GM12878 (cell line): ENCODE measurements around the gene CELSR3. TPM values are rescaled to one million over a fixed set of nuclear protein-coding genes. Genes with fewer than 3 reads are reported as not detected.

ENCODE experiments used
- ATAC-seq: fragments of 200-7000 bp; cut with Tn5 transposase; 3 replicates; pipeline ENCODE4 v1.9.1; 2020; ENCODE audit warnings: mild to moderate bottlenecking, moderate library complexity
- BruUV-seq: library from RNA; stranded (reverse); fragments of 400-500 nt; replicated peaks from 2 replicates; lab custom pipeline; 2021; lab: Mats Ljungman, UMichigan
- CTCF ChIA-PET: fragments of 300-600 bp; sonication (Branson Sonifier 250); formaldehyde crosslinking; extraction: SDS; loops from one replicate; lab custom pipeline; 2021; ENCODE audit warnings: inconsistent platforms; lab: Yijun Ruan, JAX
- POLR2A ChIA-PET: fragments of 350-600 bp; formaldehyde crosslinking; extraction: SDS; loops from one replicate; lab custom pipeline; 2021; ENCODE audit warnings: inconsistent platforms; lab: Charles Lee
- RAD21 ChIA-PET: fragments of 300-600 bp; sonication (Branson Sonifier 250); formaldehyde crosslinking; loops from one replicate; lab custom pipeline; 2023; ENCODE audit warnings: antibody characterized with exemption; ENCODE audit not compliant: unreplicated experiment; lab: Charles Lee
- SMC1A ChIA-PET: fragments of 300-600 bp; sonication (Branson Sonifier 250); formaldehyde crosslinking; loops from one replicate; lab custom pipeline; 2023; ENCODE audit not compliant: unreplicated experiment, uncharacterized antibody; lab: Charles Lee
- DNase-seq: peaks from one replicate; pipeline ENCODE4 v3.0.0-alpha.2; 2011; ENCODE audit warnings: low read depth, low spot score
- FAIRE-seq: peaks from 3 replicates; lab custom pipeline; 2011; peaks lifted over from hg19 to GRCh38; lab: Jason Lieb, UNC
- H2AFZ ChIP-seq: 2 replicates; pipeline ENCODE4 v1.6.0; 2011; ENCODE audit warnings: low read depth, low read length, control low read depth; ENCODE audit not compliant: control insufficient read depth
- H3K27ac ChIP-seq: 2 replicates; pipeline ENCODE4 v1.5.1; 2011; ENCODE audit warnings: control low read depth; ENCODE audit not compliant: control insufficient read depth, insufficient read depth
- H3K27me3 ChIP-seq, 2 experiments: replicated peaks in 1 of 2; 2 replicates each; pipeline versions ENCODE4 v1.6.0 to v1.6.1; 2011; ENCODE audit warnings: low read length in 1 of 2; ENCODE audit not compliant: control insufficient read depth in 2 of 2, insufficient read depth in 2 of 2
- H3K36me3 ChIP-seq, 2 experiments: 2 replicates each; pipeline ENCODE4 v1.5.1; 2011; ENCODE audit warnings: low read length in 1 of 2; ENCODE audit not compliant: control insufficient read depth in 2 of 2, insufficient read depth in 2 of 2
- H3K4me1 ChIP-seq: 2 replicates; pipeline ENCODE4 v1.6.1; 2011; ENCODE audit warnings: mild to moderate bottlenecking, low read length, moderate library complexity, mixed read lengths; ENCODE audit not compliant: control insufficient read depth, insufficient read depth
- H3K4me2 ChIP-seq: 2 replicates; pipeline ENCODE4 v1.6.0; 2011; ENCODE audit warnings: control low read depth; ENCODE audit not compliant: control insufficient read depth, insufficient read depth
- H3K4me3 ChIP-seq: fragments of 200-600 bp; sonication (generic); 2 replicates; pipeline ENCODE4 v1.5.1; 2016
- H3K79me2 ChIP-seq: 2 replicates; pipeline ENCODE4 v1.6.0; 2011; ENCODE audit warnings: low read length; ENCODE audit not compliant: control insufficient read depth, insufficient read depth
- H3K9ac ChIP-seq: 2 replicates; pipeline ENCODE4 v1.8.0; 2011; ENCODE audit warnings: low read length, control low read depth, mixed read lengths; ENCODE audit not compliant: control insufficient read depth, insufficient read depth
- H3K9me3 ChIP-seq: replicated peaks from 3 replicates; pipeline ENCODE4 v1.5.1; 2011; ENCODE audit warnings: mild to moderate bottlenecking, low read length; ENCODE audit not compliant: control insufficient read depth, insufficient read depth
- H4K20me1 ChIP-seq: 2 replicates; pipeline ENCODE4 v1.6.0; 2011; ENCODE audit not compliant: control insufficient read depth, insufficient read depth
- CBX5 ChIP-seq: sonication (generic); IDR thresholded peaks from 2 replicates; pipeline ENCODE4 v1.6.1; 2016; ENCODE audit warnings: low read depth, moderate library complexity, mild to moderate bottlenecking, inconsistent platforms
- IRF4 ChIP-seq: IDR thresholded peaks from 2 replicates; pipeline ENCODE4 v1.6.1; 2011; ENCODE audit warnings: low read depth, low read length
- KDM1A ChIP-seq: fragments of 200-600 bp; sonication (generic); IDR thresholded peaks from 2 replicates; pipeline ENCODE4 v1.6.1; 2016; ENCODE audit warnings: borderline replicate concordance
- RAD21 ChIP-seq: IDR thresholded peaks from 2 replicates; pipeline ENCODE4 v1.6.1; 2011; ENCODE audit warnings: mild to moderate bottlenecking, low read depth, low read length, moderate library complexity; ENCODE audit not compliant: insufficient read depth
- RFX5 ChIP-seq: IDR thresholded peaks from 2 replicates; pipeline ENCODE4 v1.6.1; 2011; ENCODE audit warnings: low read depth, low read length, improper control_type of control experiment
- TCF3 ChIP-seq: IDR thresholded peaks from 2 replicates; pipeline ENCODE4 v1.6.1; 2012; ENCODE audit warnings: low read depth, mild to moderate bottlenecking, low read length, borderline replicate concordance; ENCODE audit not compliant: insufficient read depth
- WRNIP1 ChIP-seq: IDR thresholded peaks from 2 replicates; pipeline ENCODE4 v1.6.1; 2011; ENCODE audit warnings: low read depth, low read length, improper control_type of control experiment, borderline replicate concordance
- WGBS: methylation state at CpG from one replicate; pipeline ENCODE4 v1.1.6; 2016; ENCODE audit warnings: low lambda C conversion rate; ENCODE audit not compliant: insufficient replicate concordance, insufficient coverage; ENCODE audit errors: missing lambda C conversion rate; 5-methylcytosine and 5-hydroxymethylcytosine counted together
- in situ Hi-C: fragments of 300-500 bp; cut with MboI; formaldehyde crosslinking; loops from 9 replicates; pipeline ENCODE4 v1.14.3; 2018; ENCODE audit warnings: mixed read lengths
- intact Hi-C: fragments of 100-400 bp; cut with micrococcal nuclease; formaldehyde crosslinking; loops from one replicate; pipeline ENCODE4 v1.14.2; 2022; ENCODE audit not compliant: unreplicated experiment
- polyA plus RNA-seq, 11 experiments: library from polyadenylated mRNA; depleted of rRNA in 4 of 11; unstranded in 6 of 11; stranded (reverse) in 5 of 11; fragments of >200 nt; fragmentation: Nextera tagmentation in 4 of 11; fragmentation: Illumina TruSeq in 1 of 11; extraction: Ambion mirVana in 4 of 11; extraction: Trizol in 1 of 11; gene quantifications; 1 replicate in 1 of 11; 2 replicates in 10 of 11; pipeline versions ENCODE4 v1.2.1 to v1.2.3, GENCODE V29; 2011 to 2016; ENCODE audit warnings: inconsistent platforms in 2 of 11, missing spikeins in 2 of 11, low read depth in 1 of 11
- total RNA-seq, 4 experiments: library from RNA; depleted of rRNA in 3 of 4; stranded (reverse); fragments of >200 nt in 3 of 4; fragmentation: Illumina TruSeq in 1 of 4; extraction: Trizol in 1 of 4; gene quantifications; 2 replicates each; pipeline versions ENCODE4 v1.2.1 to v1.2.3, GENCODE V29; 2013 to 2021
- TF ChIP-seq, protein P1 (sequence below): IDR thresholded peaks from 2 replicates; pipeline ENCODE4 v1.6.1; 2012; ENCODE audit warnings: low read depth, low read length, improper control_type of control experiment
- TF ChIP-seq, protein P2 (sequence below): fragments of 150-350 bp; IDR thresholded peaks from 2 replicates; pipeline ENCODE4 v1.6.1; 2014; ENCODE audit warnings: mild to moderate bottlenecking, low read depth, low read length

Gene CELSR3
- total and polyA plus RNA-seq, 10 of the 15 experiments (the other 5 are each of a cell fraction or from before 2014, with no cell fraction given) = 0.08 to 1.6 (median 0.57) TPM

DNA sequence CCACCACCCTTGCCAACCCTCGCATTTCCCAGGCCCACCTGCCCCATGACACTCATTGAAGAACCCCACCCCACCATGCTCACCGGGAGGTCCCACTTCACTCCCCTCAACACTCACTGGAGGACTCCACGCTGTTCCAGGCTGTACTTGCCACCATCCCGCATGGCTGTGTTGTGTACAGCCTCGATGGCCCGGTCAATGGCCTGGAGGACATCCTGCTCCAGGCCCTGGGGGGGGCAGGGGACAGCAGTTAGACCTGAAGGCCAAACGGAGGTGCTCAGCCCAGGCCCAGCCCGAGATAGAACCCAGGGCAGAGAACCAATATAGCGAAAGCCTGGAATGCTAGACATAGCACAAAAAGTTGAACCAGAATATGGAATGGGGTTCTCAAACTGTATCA lies 20.1 kb upstream of the CELSR3 start (continued):
- TF ChIP-seq WRNIP1 = no peak

GRCh38 chr3:48681974-48682610 lies 19.4 kb upstream of the CELSR3 start:
- Histone ChIP-seq H3K9ac (no peak overlapping the region), H4K20me1 (no peaks in the 10 kb centered on the region), H3K36me3 (peaks cover 8 to 22% of the 10 kb centered on the region in 2 experiments), H3K4me2 (no peak overlapping the region), H3K27ac (no peak overlapping the region), H3K27me3 (no peaks in the 10 kb centered on the region), H2AFZ (no peak overlapping the region), H3K9me3 (no peaks in the 10 kb centered on the region), H3K79me2 (peaks cover 26% of the 10 kb centered on the region), H3K4me1 (peaks cover 15% of the 10 kb centered on the region), H3K4me3 (no peak overlapping the region)
- no peak for FAIRE-seq
- RAD21 ChIA-PET = interaction anchor here (1.5 kb wide), 1 partner anchor 281 kb away, joined by 3 read pairs; no protein-coding TSS in a partner anchor
- TF ChIP-seq RAD21 (no peak), TCF3 (no peak), CBX5 (no peak), IRF4 (no peak), KDM1A (no peak), RFX5 (no peak)
- TF ChIP-seq, protein P1, sequence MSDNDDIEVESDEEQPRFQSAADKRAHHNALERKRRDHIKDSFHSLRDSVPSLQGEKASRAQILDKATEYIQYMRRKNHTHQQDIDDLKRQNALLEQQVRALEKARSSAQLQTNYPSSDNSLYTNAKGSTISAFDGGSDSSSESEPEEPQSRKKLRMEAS = no peak
- TF ChIP-seq, protein P2, sequence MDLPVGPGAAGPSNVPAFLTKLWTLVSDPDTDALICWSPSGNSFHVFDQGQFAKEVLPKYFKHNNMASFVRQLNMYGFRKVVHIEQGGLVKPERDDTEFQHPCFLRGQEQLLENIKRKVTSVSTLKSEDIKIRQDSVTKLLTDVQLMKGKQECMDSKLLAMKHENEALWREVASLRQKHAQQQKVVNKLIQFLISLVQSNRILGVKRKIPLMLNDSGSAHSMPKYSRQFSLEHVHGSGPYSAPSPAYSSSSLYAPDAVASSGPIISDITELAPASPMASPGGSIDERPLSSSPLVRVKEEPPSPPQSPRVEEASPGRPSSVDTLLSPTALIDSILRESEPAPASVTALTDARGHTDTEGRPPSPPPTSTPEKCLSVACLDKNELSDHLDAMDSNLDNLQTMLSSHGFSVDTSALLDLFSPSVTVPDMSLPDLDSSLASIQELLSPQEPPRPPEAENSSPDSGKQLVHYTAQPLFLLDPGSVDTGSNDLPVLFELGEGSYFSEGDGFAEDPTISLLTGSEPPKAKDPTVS = no peak
- CTCF ChIA-PET = interaction anchor here (1.9 kb wide), 1 partner anchor 46 kb away, joined by 8 read pairs; the partner anchor contains the start of gene SLC26A6
- DNase-seq = no peak
- ATAC-seq = no peak
- BruUV-seq = no TSS peak
- intact Hi-C loops (no loop called here), in situ Hi-C loops (no loop called here)
- WGBS = 94% methylated on average over 17 of the region's 17 CpGs
- POLR2A ChIA-PET = no interaction called here
- SMC1A ChIA-PET = no interaction called here
